ENCODE data around the gene GABRB1.

- TF ChIP-seq CTCF (IDR thresholded peaks at IDR 0.05; ENCODE audit: low read length) (no peak), EZH2phosphoT487 (IDR thresholded peaks at IDR 0.05; ENCODE audit: low read length) (no peak)
Observed at GRCh38 chr4:47444031-47444430, 412.7 kb downstream of the GABRB1 start.
